ENCODE data around the gene B3GALNT2. TPM values are rescaled to one million over a fixed set of nuclear protein-coding genes. Genes with fewer than 3 reads are reported as not detected.

Gene B3GALNT2
- polyA plus RNA-seq (24.3 to 30.5 TPM (median 27.1 TPM) in 3 replicates), polyA minus RNA-seq (20.3 to 91.9 TPM (median 56.1 TPM) in 3 replicates)
- 23.1 TPM for polyA plus RNA-seq (2011; ENCODE audit: low read depth)
- polyA plus RNA-seq (2011; cell fraction: cytosol; rRNA removed), result 15.6 and 19.0 TPM in 2 replicates
- polyA plus RNA-seq (2011; cell fraction: nucleus; rRNA removed), result 27.7 and 38.1 TPM in 2 replicates
- polyA plus RNA-seq (2012; ENCODE audit: low replicate concordance), result 15.9 and 17.7 TPM in 2 replicates
- polyA minus RNA-seq (2011; cell fraction: cytosol; rRNA and poly(A)+ RNA removed), result 41.6 TPM
- polyA minus RNA-seq (2011; cell fraction: nucleus; rRNA and poly(A)+ RNA removed), result 34.1 and 58.5 TPM in 2 replicates

- TF ChIP-seq EZH2 (IDR thresholded peaks at IDR 0.05; ENCODE audit: low read length) (no peak), CTCF (optimal IDR thresholded peaks at IDR 0.05 in 1 of 3, IDR thresholded peaks at IDR 0.05 in 1 of 3, conservative IDR thresholded peaks at IDR 0.05 in 1 of 3; ENCODE audit: extremely low read depth in 1 of 3, insufficient read depth in 2 of 3, low read length in 3 of 3) (no peak)
- Histone ChIP-seq H3K27me3 (ENCODE audit: control insufficient read depth, extremely low read depth, insufficient read depth, low read length) (no peaks in the 10 kb centered on the region), H3K36me3 (ENCODE audit: control insufficient read depth in 2 of 2, extremely low read depth in 1 of 2, insufficient read depth in 2 of 2, low read length in 2 of 2) (no peaks in the 10 kb centered on the region), H4K20me1 (ENCODE audit: control insufficient read depth, extremely low read depth, insufficient read depth, low read length) (no peaks in the 10 kb centered on the region), H3K27ac (ENCODE audit: control insufficient read depth, insufficient read depth, low read length) (peak within 1 kb of the TSS; percentile 99), H3K4me2 (ENCODE audit: control insufficient read depth, extremely low read depth, insufficient read depth, low read depth, low read length) (peak within 1 kb of the TSS; percentile 90), H3K79me2 (ENCODE audit: control insufficient read depth, insufficient read depth, low read length) (peaks cover 52% of the 10 kb centered on the region), H3K9me1 (ENCODE audit: control insufficient read depth, extremely low read depth, insufficient read depth, low read length) (no peaks in the 10 kb centered on the region), H3K4me3 (ENCODE audit: control insufficient read depth in 2 of 3, extremely low read depth in 1 of 3, insufficient read depth in 2 of 3, low read depth in 1 of 3, low read length in 3 of 3) (peak within 1 kb of the TSS; percentile 87 to 96 (median 94)), H3K4me1 (ENCODE audit: control insufficient read depth, extremely low read depth, insufficient read depth, low read length) (peaks cover 27% of the 10 kb centered on the region), H2AFZ (ENCODE audit: control insufficient read depth, low read length) (peak within 1 kb of the TSS; percentile 99), H3K9me3 (ENCODE audit: control insufficient read depth, low read depth, low read length) (no peaks in the 10 kb centered on the region), H3K9ac (ENCODE audit: control insufficient read depth, extremely low read depth, insufficient read depth, low read length) (peak within 1 kb of the TSS; percentile 99)
- dilution Hi-C loops (cut with MboI; ENCODE audit: extremely low pct_ligation_motif_present, low sequenced_read_pairs), result no loop called here
- DNase-seq (ENCODE audit: low read depth, low spot score) (no peak), FAIRE-seq (no peak)
Measured at GRCh38 chr1:235504122-235504493, at the start of gene B3GALNT2. TSS of gene B3GALNT2 (minus strand) at chr1:235504452. CDS start at chr1:235504252, 200 bp downstream.

GRCh38 chr1:235553112-235553551, 48.9 kb upstream of the B3GALNT2 start:
- FAIRE-seq, result no peak
- dilution Hi-C loops (cut with MboI; ENCODE audit: extremely low pct_ligation_motif_present, low sequenced_read_pairs), result no loop called here

More at GRCh38 chr1:235553112-235553551, 48.9 kb upstream of the B3GALNT2 start:
- no peak overlapping the region for H2AFZ ChIP-seq (ENCODE audit: control insufficient read depth, low read length)
- H3K79me2 ChIP-seq (ENCODE audit: control insufficient read depth, insufficient read depth, low read length), result no peaks in the 10 kb centered on the region
- no peak overlapping the region for H3K4me3 ChIP-seq (ENCODE audit: control insufficient read depth in 2 of 3, extremely low read depth in 1 of 3, insufficient read depth in 2 of 3, low read depth in 1 of 3, low read length in 3 of 3)
- no peaks in the 10 kb centered on the region for H3K27me3 ChIP-seq (ENCODE audit: control insufficient read depth, extremely low read depth, insufficient read depth, low read length)
- DNase-seq (ENCODE audit: low read depth, low spot score), result no peak
- H3K36me3 ChIP-seq (ENCODE audit: control insufficient read depth in 2 of 2, extremely low read depth in 1 of 2, insufficient read depth in 2 of 2, low read length in 2 of 2), result no peaks in the 10 kb centered on the region
- no peaks in the 10 kb centered on the region for H3K9me1 ChIP-seq (ENCODE audit: control insufficient read depth, extremely low read depth, insufficient read depth, low read length)
- no peak overlapping the region for H3K9ac ChIP-seq (ENCODE audit: control insufficient read depth, extremely low read depth, insufficient read depth, low read length)
- no peaks in the 10 kb centered on the region for H3K9me3 ChIP-seq (ENCODE audit: control insufficient read depth, low read depth, low read length)
- H3K27ac ChIP-seq (ENCODE audit: control insufficient read depth, insufficient read depth, low read length), result no peak overlapping the region
- TF ChIP-seq EZH2 (IDR thresholded peaks at IDR 0.05; ENCODE audit: low read length), result no peak
- TF ChIP-seq CTCF (optimal IDR thresholded peaks at IDR 0.05 in 1 of 3, IDR thresholded peaks at IDR 0.05 in 1 of 3, conservative IDR thresholded peaks at IDR 0.05 in 1 of 3; ENCODE audit: extremely low read depth in 1 of 3, insufficient read depth in 2 of 3, low read length in 3 of 3), result no peak
- no peaks in the 10 kb centered on the region for H3K4me1 ChIP-seq (ENCODE audit: control insufficient read depth, extremely low read depth, insufficient read depth, low read length)
- no peaks in the 10 kb centered on the region for H4K20me1 ChIP-seq (ENCODE audit: control insufficient read depth, extremely low read depth, insufficient read depth, low read length)
- H3K4me2 ChIP-seq (ENCODE audit: control insufficient read depth, extremely low read depth, insufficient read depth, low read depth, low read length), result no peak overlapping the region
